K562 (cell line): ENCODE data around the gene MMS22L. TPM values are rescaled to one million over a fixed set of nuclear protein-coding genes. Genes with fewer than 3 reads are reported as not detected.

Experiments
- ATAC-seq: fragments of 200-7000 bp; cut with Tn5 transposase; 3 replicates; pipeline ENCODE4 v1.9.1; 2020; ENCODE audit warnings: moderate library complexity
- BruUV-seq: library from RNA; stranded (reverse); fragments of 400-500 nt; replicated peaks from 2 replicates; lab custom pipeline; 2021; lab: Mats Ljungman, UMichigan
- CTCF ChIA-PET: fragments of 300-600 bp; formaldehyde crosslinking; extraction: SDS; loops from one replicate; lab custom pipeline; 2021; ENCODE audit warnings: low intra/inter-chr PET ratio; lab: Yijun Ruan, JAX
- POLR2A ChIA-PET: fragments of 300-600, 350-650 bp; sonication (Branson Sonifier 250); formaldehyde crosslinking; extraction: SDS; loops from one replicate; lab custom pipeline; 2021; ENCODE audit warnings: antibody characterized with exemption, inconsistent platforms; lab: Yijun Ruan, JAX
- DNase-seq, 4 experiments: peaks; one replicate each; pipeline versions ENCODE4 v3.0.0 to v3.0.0-alpha.2; 2011 to 2018; ENCODE audit warnings: low spot score in 3 of 4, mixed read lengths in 3 of 4; ENCODE audit errors: extremely low read depth in 1 of 4
- FAIRE-seq: peaks from 2 replicates; lab custom pipeline; 2011; peaks lifted over from hg19 to GRCh38; lab: Jason Lieb, UNC
- H2AFZ ChIP-seq: 2 replicates; pipeline ENCODE4 v1.6.0; 2011; ENCODE audit warnings: low read depth, low read length, control low read depth, inconsistent platforms
- H3K27ac ChIP-seq: fragments of 200-600 bp; 3 replicates; pipeline ENCODE4 v1.8.0; 2011; ENCODE audit warnings: low read depth, mild to moderate bottlenecking, control low read depth, inconsistent platforms, low read length, moderate library complexity, mixed read lengths; ENCODE audit errors: extremely low read depth
- H3K27me3 ChIP-seq, 2 experiments: fragments of 300-600 bp in 1 of 2; 2 replicates in 1 of 2; 3 replicates in 1 of 2; pipeline versions ENCODE4 v1.6.0 to v1.8.0; 2011; ENCODE audit warnings: inconsistent platforms in 2 of 2, low read length in 2 of 2, mild to moderate bottlenecking in 1 of 2, mixed read lengths in 1 of 2, moderate library complexity in 1 of 2; ENCODE audit not compliant: control insufficient read depth in 2 of 2, insufficient read depth in 2 of 2
- H3K36me3 ChIP-seq: fragments of 300-600 bp; 3 replicates; pipeline ENCODE4 v1.8.0; 2011; ENCODE audit warnings: mild to moderate bottlenecking, low read length, inconsistent platforms; ENCODE audit not compliant: control insufficient read depth, insufficient read depth
- H3K4me1 ChIP-seq, 2 experiments: fragments of 200-600 bp in 1 of 2; replicated peaks in 1 of 2; 2 replicates in 1 of 2; 3 replicates in 1 of 2; pipeline versions ENCODE4 v1.5.1 to v1.8.0; 2011; ENCODE audit warnings: inconsistent platforms in 2 of 2, low read length in 2 of 2, mild to moderate bottlenecking in 1 of 2, mixed read lengths in 1 of 2, moderate library complexity in 1 of 2; ENCODE audit not compliant: control insufficient read depth in 2 of 2, insufficient read depth in 2 of 2
- H3K4me2 ChIP-seq: 2 replicates; pipeline ENCODE4 v1.6.1; 2011; ENCODE audit warnings: low read length, control low read depth, inconsistent platforms, mixed read lengths; ENCODE audit not compliant: insufficient read depth
- H3K4me3 ChIP-seq: fragments of 200-600 bp; sonication (generic), shearing (Covaris generic); 2 replicates; pipeline ENCODE4 v1.5.1; 2016; ENCODE audit warnings: control low read depth, inconsistent platforms
- H3K79me2 ChIP-seq: fragments of 200-600 bp; 3 replicates; pipeline ENCODE4 v1.8.0; 2011; ENCODE audit warnings: low read length, inconsistent platforms; ENCODE audit not compliant: control insufficient read depth, insufficient read depth
- H3K9ac ChIP-seq, 2 experiments: 2 replicates each; pipeline versions ENCODE4 v1.6.0 to v1.6.1; 2011; ENCODE audit warnings: low read depth in 2 of 2, low read length in 2 of 2, control low read depth in 1 of 2, inconsistent platforms in 1 of 2, mild to moderate bottlenecking in 1 of 2, mixed read lengths in 1 of 2; ENCODE audit not compliant: insufficient read depth in 1 of 2
- H3K9me1 ChIP-seq: one replicate; pipeline ENCODE4 v1.6.0; 2011; ENCODE audit warnings: inconsistent platforms, mild to moderate bottlenecking, low read length, moderate library complexity; ENCODE audit not compliant: control insufficient read depth, insufficient read depth
- H3K9me3 ChIP-seq: replicated peaks from 2 replicates; pipeline ENCODE4 v1.5.1; 2011; ENCODE audit warnings: low read depth, low read length, inconsistent platforms; ENCODE audit not compliant: control insufficient read depth, insufficient read depth
- H4K20me1 ChIP-seq: replicated peaks from 2 replicates; pipeline ENCODE4 v1.6.1; 2011; ENCODE audit warnings: low read length, inconsistent platforms, mixed read lengths; ENCODE audit not compliant: control insufficient read depth, insufficient read depth
- ARID2 ChIP-seq: fragments of 450-650 bp; IDR thresholded peaks from 2 replicates; pipeline ENCODE4 v1.6.1; 2017; ENCODE audit warnings: antibody characterized with exemption, mild to moderate bottlenecking
- POLR2G ChIP-seq: fragments of 200-400 bp; formaldehyde crosslinking; IDR thresholded peaks from 2 replicates; pipeline ENCODE4 v1.6.1; 2017; ENCODE audit warnings: low read depth, mild to moderate bottlenecking, antibody characterized with exemption, low read length, moderate library complexity
- WGBS: fragments of 100-300 bp; shearing (Covaris generic); methylation state at CpG from one replicate; pipeline ENCODE4 v1.1.6; 2016; ENCODE audit warnings: low coverage, mixed read lengths; ENCODE audit not compliant: insufficient coverage; ENCODE audit errors: missing lambda C conversion rate; 5-methylcytosine and 5-hydroxymethylcytosine counted together
- in situ Hi-C: fragments of 300-500 bp; cut with MboI; formaldehyde crosslinking; loops from 4 replicates; pipeline ENCODE4 v1.15.0; 2018; ENCODE audit warnings: inconsistent platforms, mixed read lengths
- intact Hi-C: fragments of 100-400 bp; cut with micrococcal nuclease; formaldehyde crosslinking; loops from 2 replicates; pipeline ENCODE4 v1.14.2; 2022
- polyA plus RNA-seq, 8 experiments: library from polyadenylated mRNA; depleted of rRNA in 4 of 8; stranded (reverse) in 5 of 8; unstranded in 3 of 8; fragments of >200 nt; fragmentation: Nextera tagmentation in 2 of 8; fragmentation: Illumina TruSeq in 1 of 8; extraction: Ambion mirVana in 2 of 8; extraction: Trizol in 1 of 8; gene quantifications; 2 replicates each; pipeline versions ENCODE4 v1.2.1 to v1.2.3, GENCODE V29; 2011 to 2014; ENCODE audit warnings: inconsistent platforms in 1 of 8, missing spikeins in 1 of 8
- total RNA-seq, 7 experiments: library from RNA; depleted of rRNA in 6 of 7; stranded (reverse); fragments of >200 nt in 6 of 7; fragmentation: Illumina TruSeq in 2 of 7; extraction: Trizol in 2 of 7; gene quantifications; 2 replicates each; pipeline versions ENCODE4 v1.2.1 to v1.2.3, GENCODE V29; 2011 to 2021; ENCODE audit warnings: low replicate concordance in 1 of 7
- TF ChIP-seq, protein P1 (sequence below): fragments of 250-450 bp; sonication (Bioruptor Pico); IDR thresholded peaks from 2 replicates; pipeline ENCODE4 v1.5.1; 2021; ENCODE audit warnings: mild to moderate bottlenecking

The MMS22L gene
- total and polyA plus RNA-seq, 9 of the 15 experiments (the other 6 are each of a cell fraction or from before 2014, with no cell fraction given): 13.0 to 59.5 (median 26.9) TPM

DNA sequence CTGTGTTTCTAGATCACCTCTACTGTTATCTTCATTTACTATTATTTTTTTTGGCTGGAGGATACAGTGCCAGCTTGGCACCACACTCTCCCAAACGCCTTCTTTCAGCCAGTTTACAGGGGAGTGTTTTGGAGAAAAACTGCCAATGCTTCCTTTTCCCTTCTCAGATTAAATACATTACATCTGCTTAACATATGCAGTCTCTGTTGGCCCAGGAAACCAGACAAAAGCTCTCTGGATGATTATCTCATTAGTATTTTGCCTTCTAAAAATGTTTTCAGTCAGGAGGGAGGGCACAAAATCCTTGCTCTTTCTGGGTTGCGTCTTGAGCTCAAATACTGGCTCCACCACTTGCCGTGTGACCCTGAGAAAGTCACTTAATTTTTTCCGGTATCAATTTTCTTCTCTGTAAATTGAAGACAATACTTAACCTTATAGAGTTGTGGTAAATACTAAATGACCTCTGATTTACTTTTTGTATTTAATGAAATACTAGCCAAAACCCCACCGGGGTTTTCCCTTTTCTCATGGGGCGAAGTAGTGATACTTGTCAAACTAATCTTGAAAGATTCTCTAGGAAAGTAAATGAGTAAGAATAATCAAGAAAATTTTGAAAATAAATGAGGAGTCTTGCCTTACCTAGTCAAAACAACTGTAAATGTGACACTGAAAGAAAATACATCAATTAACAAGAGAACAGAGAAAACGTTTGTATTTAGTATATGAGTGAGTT, 146.2 kb downstream of the MMS22L start:
- FAIRE-seq (no peak), DNase-seq (no peak), ATAC-seq (no peak)
- Histone ChIP-seq H3K4me1 (no peaks in the 10 kb centered on the region), H3K36me3 (no peaks in the 10 kb centered on the region), H3K9me3 (no peaks in the 10 kb centered on the region), H3K9me1 (no peaks in the 10 kb centered on the region), H3K27me3 (no peaks in the 10 kb centered on the region), H3K9ac (no peak overlapping the region), H3K4me3 (no peak overlapping the region), H2AFZ (no peak overlapping the region), H4K20me1 (no peaks in the 10 kb centered on the region), H3K27ac (no peak overlapping the region), H3K79me2 (no peaks in the 10 kb centered on the region), H3K4me2 (no peak overlapping the region)
- 63% methylated on average over 7 of the region's 7 CpGs for WGBS
- intact Hi-C loops: no loop called here
- CTCF ChIA-PET: no interaction called here
- POLR2A ChIA-PET: interaction anchor here (1.1 kb wide), 1 partner anchor 21 kb away, joined by 4 read pairs; no protein-coding TSS in a partner anchor
- in situ Hi-C loops: no loop called here
- BruUV-seq: no TSS peak
- TF ChIP-seq POLR2G (no peak), ARID2 (no peak)
- TF ChIP-seq, protein P1, sequence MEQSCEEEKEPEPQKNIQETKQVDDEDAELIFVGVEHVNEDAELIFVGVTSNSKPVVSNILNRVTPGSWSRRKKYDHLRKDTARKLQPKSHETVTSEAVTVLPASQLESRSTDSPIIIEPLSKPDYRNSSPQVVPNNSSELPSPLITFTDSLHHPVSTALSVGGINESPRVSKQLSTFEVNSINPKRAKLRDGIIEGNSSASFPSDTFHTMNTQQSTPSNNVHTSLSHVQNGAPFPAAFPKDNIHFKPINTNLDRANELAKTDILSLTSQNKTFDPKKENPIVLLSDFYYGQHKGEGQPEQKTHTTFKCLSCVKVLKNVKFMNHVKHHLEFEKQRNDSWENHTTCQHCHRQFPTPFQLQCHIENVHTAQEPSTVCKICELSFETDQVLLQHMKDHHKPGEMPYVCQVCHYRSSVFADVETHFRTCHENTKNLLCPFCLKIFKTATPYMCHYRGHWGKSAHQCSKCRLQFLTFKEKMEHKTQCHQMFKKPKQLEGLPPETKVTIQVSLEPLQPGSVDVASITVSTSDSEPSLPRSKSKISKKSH (CRISPR knock-in tag): no peak
